ENCODE results near the gene HAUS6.
"Not testable (repeated sequence)": the region's sequence is repeated elsewhere in the genome, so short reads cannot be mapped to it uniquely, and the experiment has no call there.

- not testable (repeated sequence) for TF ChIP-seq CTCF (optimal IDR thresholded peaks at IDR 0.05 in 1 of 3, IDR thresholded peaks at IDR 0.05 in 1 of 3, conservative IDR thresholded peaks at IDR 0.05 in 1 of 3; ENCODE audit: extremely low read depth in 1 of 3, insufficient read depth in 2 of 3, low read length in 3 of 3); EZH2 (IDR thresholded peaks at IDR 0.05; ENCODE audit: low read length)
Observed at GRCh38 chr9:19097431-19097830, 5.3 kb downstream of the HAUS6 start.

All from keratinocyte (primary cell).